ENCODE results near the gene EEF2. TPM values are rescaled to one million over a fixed set of nuclear protein-coding genes. Genes with fewer than 3 reads are reported as not detected.
"Not testable (repeated sequence)": the region's sequence is repeated elsewhere in the genome, so short reads cannot be mapped to it uniquely, and the experiment has no call there.

The EEF2 gene
- total RNA-seq, 1 donor from 2014 or later: 2,154 TPM

DNA sequence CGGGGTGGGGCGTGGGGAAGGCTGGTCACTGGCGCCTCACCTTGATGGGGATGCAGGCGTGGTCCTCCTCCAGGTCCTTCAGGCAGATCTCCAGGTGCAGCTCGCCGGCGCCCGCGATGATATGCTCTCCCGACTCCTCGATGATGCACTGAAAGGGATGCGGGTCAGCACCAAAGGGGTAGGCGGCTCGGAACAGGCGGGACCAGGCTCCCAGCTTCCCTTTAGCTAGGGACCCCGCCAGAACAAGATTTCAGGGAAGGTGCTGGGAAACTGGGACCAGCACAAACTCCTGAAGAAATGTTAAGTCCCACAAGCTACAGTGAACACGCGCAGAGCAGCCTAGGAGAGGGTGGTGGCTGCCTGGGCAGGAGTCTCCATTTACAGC lies 6.0 kb downstream of the EEF2 start:
- intact Hi-C loops (cut with DNase I): no loop called here
- ATAC-seq (no peak), DNase-seq (ENCODE audit: missing footprints) (peak; percentile 65)

- DNase-seq (ENCODE audit: missing footprints) (peak; percentile 17), ATAC-seq (no peak)
- intact Hi-C loops (cut with DNase I): no loop called here
Observed at GRCh38 chr19:3978145-3978544, 7.1 kb downstream of the EEF2 start.

GRCh38 chr19:3977242-3978143 lies 7.8 kb downstream of the EEF2 start:
- ATAC-seq: peak; percentile 8
- intact Hi-C loops (cut with DNase I): no loop called here
- peak; percentile 63 for DNase-seq (ENCODE audit: missing footprints)

- intact Hi-C loops (cut with DNase I): no loop called here
- ATAC-seq: peak; percentile 13
- peak; percentile 65 for DNase-seq (ENCODE audit: missing footprints)
Observed at GRCh38 chr19:3976495-3977241, 8.6 kb downstream of the EEF2 start.

- ATAC-seq (no peak), DNase-seq (ENCODE audit: missing footprints) (peak; percentile 43)
- intact Hi-C loops (cut with DNase I): no loop called here
Observed at GRCh38 chr19:3975637-3976087, 9.6 kb downstream of the EEF2 start.

- ATAC-seq (no peak), DNase-seq (ENCODE audit: missing footprints) (peak; percentile 2)
- intact Hi-C loops (cut with DNase I): no loop called here
Observed at GRCh38 chr19:3975144-3975543, 10.1 kb downstream of the EEF2 start.

GRCh38 chr19:3970808-3971598 lies 14.3 kb downstream of the EEF2 start, which contains the start of gene DAPK3:
Gene DAPK3, minus strand, starts transcription at chr19:3971099. Its CDS starts 1,364 bp downstream, at chr19:3969735.
- ATAC-seq (peak; percentile 88), DNase-seq (ENCODE audit: missing footprints) (peak; percentile 97)
- intact Hi-C loops (cut with DNase I): loop anchor here (2.0 kb wide), 1 partner anchor 14 kb away; the partner anchor contains the start of gene EEF2

- DNase-seq (ENCODE audit: missing footprints) (no peak), ATAC-seq (no peak)
- intact Hi-C loops (cut with DNase I): loop anchor here (2.0 kb wide), 1 partner anchor 14 kb away; the partner anchor contains the start of gene EEF2
Observed at GRCh38 chr19:3970313-3970807, 14.9 kb downstream of the EEF2 start.

DNA sequence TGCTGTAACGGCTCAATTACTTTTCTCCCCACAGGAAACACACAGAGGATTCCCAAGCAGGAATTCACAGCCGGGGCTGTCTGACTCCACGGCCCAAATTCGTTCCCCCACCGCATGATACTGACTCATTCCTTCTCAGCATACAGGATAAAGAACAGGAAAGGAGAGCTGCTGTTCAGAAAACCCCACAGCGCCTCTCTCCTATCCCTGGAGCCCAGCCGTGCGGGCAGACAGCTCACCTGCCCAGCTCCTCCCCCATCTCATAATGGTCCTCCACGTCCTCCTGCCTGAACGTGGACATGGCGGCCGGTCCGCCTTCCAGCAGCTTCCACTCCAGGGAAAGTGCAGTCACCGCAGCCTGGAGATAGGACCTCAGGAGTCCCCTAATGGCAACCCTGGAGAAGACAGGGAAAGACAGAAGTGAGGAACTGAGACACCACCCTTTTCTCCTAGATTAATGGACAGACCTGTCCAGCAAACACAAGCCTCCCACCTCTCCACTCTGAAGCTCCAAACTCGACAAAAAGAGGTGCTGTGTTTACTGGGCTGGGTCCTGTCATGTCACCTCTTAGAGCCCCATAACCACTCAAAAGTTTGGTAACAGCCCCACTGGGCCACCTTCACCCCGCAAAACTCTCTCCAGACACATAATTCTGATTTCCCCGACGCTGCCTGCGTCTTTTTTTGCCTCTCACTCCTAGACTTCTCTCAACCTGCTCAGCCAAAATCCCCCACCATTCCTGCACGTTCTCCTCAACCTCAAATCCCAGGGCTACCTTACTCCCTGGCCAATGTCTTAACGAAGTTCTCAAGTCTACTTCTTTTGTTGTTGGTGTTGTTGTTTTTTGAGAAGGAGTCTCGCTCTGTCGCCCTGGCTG lies 15.6 kb downstream of the EEF2 start:
- intact Hi-C loops (cut with DNase I): loop anchor here (2.0 to 10.0 kb wide), 3 partner anchors 15 to 205 kb away; partner anchors contain the start of genes APBA3, EEF2, MRPL54 and NMRK2
- DNase-seq (ENCODE audit: missing footprints) (peak; percentile 51), ATAC-seq (no peak)

- DNase-seq (ENCODE audit: missing footprints) (peak; percentile 91), ATAC-seq (peak; percentile 87)
- intact Hi-C loops (cut with DNase I): loop anchor here (5.0 to 10.0 kb wide), 2 partner anchors 36 to 204 kb away; partner anchors contain the start of genes APBA3, MRPL54 and NMRK2
Observed at GRCh38 chr19:3968556-3969434, 16.5 kb downstream of the EEF2 start.

GRCh38 chr19:3967983-3968382 lies 17.3 kb downstream of the EEF2 start:
- not testable (repeated sequence) for ATAC-seq
- intact Hi-C loops (cut with DNase I): loop anchor here (5.0 to 10.0 kb wide), 2 partner anchors 36 to 203 kb away; partner anchors contain the start of genes APBA3, MRPL54 and NMRK2
- peak; percentile 41 for DNase-seq (ENCODE audit: missing footprints)

DNA sequence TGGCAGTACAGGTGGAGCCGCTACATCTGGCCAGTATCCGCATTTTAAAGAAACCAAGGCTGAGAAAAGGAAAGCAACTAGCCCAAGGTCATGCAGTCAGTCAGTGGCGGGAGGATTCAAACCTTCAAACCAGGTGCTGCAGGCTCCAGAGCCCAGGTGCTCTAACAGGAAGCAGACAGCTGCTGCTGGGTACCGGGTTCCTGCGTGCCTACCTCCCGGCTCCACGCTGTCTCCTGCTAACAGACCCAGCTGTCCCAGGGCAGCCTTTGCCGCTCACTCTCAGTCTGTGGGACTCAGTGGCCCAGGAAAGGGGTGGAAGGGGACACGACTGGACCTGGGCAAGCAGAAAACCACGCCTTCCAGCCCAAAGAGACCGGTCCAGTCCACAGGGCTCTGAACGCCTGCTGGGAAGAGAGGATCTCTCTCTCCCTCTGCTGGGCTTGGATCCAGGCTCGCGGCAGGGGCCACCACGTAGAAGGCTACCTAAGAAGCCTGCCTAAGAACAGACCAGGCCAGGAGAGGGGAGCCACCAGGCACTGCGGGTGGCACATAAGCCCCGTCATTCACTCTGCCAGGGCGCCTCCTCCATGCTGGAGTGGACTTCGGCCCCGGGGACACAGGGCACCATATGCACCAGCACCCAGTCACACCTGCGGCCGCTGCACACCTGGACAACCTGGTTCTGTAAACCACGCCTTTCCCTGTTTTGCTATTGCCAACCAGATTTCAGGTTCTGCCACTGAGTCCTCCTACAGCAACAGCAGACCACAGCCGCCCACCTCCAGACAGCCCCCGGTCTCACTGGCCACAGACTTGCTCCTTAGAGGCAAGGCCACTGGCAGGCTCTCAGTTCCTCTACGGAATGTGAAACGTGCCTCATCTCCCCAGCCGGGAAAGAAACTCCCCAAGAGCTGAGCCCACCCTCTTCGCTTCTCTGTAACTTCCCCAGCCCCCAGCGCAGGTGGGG lies 18.9 kb downstream of the EEF2 start:
- ATAC-seq: no peak
- intact Hi-C loops (cut with DNase I): loop anchor here (5.0 to 10.0 kb wide), 2 partner anchors 34 to 202 kb away; partner anchors contain the start of genes APBA3, MRPL54 and NMRK2
- DNase-seq (ENCODE audit: missing footprints): no peak

DNA sequence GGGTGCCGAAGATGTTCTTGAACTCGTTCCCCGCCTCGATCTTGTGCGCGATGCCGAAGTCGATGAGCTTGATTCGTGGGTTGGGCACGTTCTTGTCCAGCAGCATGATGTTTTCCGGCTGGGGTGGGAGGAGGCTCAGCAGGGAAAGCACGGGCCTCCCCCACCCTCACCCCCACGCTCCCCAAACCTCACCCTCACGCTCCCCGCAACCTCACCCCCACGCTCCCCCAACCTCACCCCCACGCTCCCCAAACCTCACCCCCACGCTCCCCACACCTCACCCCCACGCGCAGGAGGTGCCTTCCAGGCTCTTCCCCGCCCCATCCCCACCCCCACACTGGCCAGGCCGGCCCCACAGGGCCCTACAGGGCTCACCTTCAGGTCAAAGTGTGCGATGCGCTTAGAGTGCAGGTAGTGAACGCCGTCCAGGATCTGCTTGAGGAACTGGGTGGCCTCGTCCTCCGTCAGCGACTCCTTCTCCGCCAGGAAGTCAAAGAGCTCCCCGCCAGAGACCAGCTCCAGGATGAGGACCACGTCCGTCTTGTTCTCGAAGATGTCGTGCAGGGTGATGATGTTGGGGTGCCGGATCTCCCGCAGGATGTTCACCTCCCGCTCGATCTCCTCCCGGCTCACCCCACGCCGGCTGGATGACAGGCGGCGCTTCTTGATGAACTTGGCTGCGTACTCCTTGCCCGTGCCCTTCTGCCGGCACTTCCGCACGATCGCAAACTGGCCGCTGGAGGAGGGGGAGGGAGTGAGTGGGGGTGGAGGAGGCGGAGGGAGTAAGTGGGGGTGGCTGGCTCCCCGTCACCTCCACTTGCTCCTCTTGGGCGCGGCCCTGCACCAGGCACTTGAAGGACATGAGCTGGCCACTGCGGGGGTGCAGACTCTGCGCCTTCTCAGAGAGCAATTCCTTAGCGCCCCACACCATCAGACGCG lies 20.7 kb downstream of the EEF2 start:
- DNase-seq (ENCODE audit: missing footprints): no peak
- intact Hi-C loops (cut with DNase I): loop anchor here (5.0 to 10.0 kb wide), 2 partner anchors 32 to 200 kb away; partner anchors contain the start of genes APBA3, MRPL54 and NMRK2
- ATAC-seq: no peak
